SH-SY5Y (cell line): ENCODE data around the gene ZNF862.

ENCODE experiments used
- GATA2 ChIP-seq: IDR thresholded peaks from 2 replicates; pipeline ENCODE4 v1.6.1; 2011; ENCODE audit warnings: mild to moderate bottlenecking, low read depth, low read length
- GATA3 ChIP-seq: IDR thresholded peaks from 2 replicates; pipeline ENCODE4 v1.6.1; 2011; ENCODE audit warnings: low read depth, mild to moderate bottlenecking, low read length, moderate library complexity

- TF ChIP-seq GATA2 (no peak), GATA3 (no peak)
Observed at GRCh38 chr7:149851449-149851848, 13.3 kb downstream of the ZNF862 start.
